Right renal pelvis (tissue), 4 donors: ENCODE results near the gene KIAA0040. TPM values are rescaled to one million over a fixed set of nuclear protein-coding genes. Genes with fewer than 3 reads are reported as not detected.

ENCODE experiments used
- DNase-seq, 4 donors: peaks; one replicate each; pipeline ENCODE4 v3.0.0-alpha.2; 2013; ENCODE audit warnings: low read depth in 4 of 4, low spot score in 3 of 4, missing footprints in 1 of 4
- polyA plus RNA-seq, 4 donors: library from polyadenylated mRNA; unstranded; fragments of 120-200 nt; gene quantifications; one replicate each; pipeline ENCODE4 v1.2.1, GENCODE V29; 2013; ENCODE audit not compliant: insufficient read length in 4 of 4

KIAA0040 gene
- polyA plus RNA-seq, 4 donors: 14.1 to 19.4 (median 16.7) TPM

GRCh38 chr1:175203570-175204068 is 11.0 kb upstream of the KIAA0040 start:
- DNase-seq: no peak

- peak in 1 of 4 donors; percentile 57 for DNase-seq
Observed at GRCh38 chr1:175200678-175201521, 8.3 kb upstream of the KIAA0040 start.

GRCh38 chr1:175198332-175198731 is 5.8 kb upstream of the KIAA0040 start:
- DNase-seq: no peak

- DNase-seq: no peak
Observed at GRCh38 chr1:175197531-175197930, 5.0 kb upstream of the KIAA0040 start.

GRCh38 chr1:175195798-175196197 is 3.2 kb upstream of the KIAA0040 start:
- DNase-seq: no peak

GRCh38 chr1:175195281-175195680 is 2.7 kb upstream of the KIAA0040 start:
- DNase-seq: no peak

GRCh38 chr1:175193527-175193910 is 943 bp upstream of the KIAA0040 start:
- no peak for DNase-seq

GRCh38 chr1:175192111-175192629 is 406 bp downstream of the KIAA0040 start:
- peak in 1 of 4 donors; percentile 49 for DNase-seq

- DNase-seq: no peak
Observed at GRCh38 chr1:175191659-175192058, 917 bp downstream of the KIAA0040 start.

- no peak for DNase-seq
Observed at GRCh38 chr1:175188936-175189335, 3.6 kb downstream of the KIAA0040 start.

- no peak for DNase-seq
Observed at GRCh38 chr1:175186433-175187160, 6.0 kb downstream of the KIAA0040 start.

GRCh38 chr1:175185903-175186302 is 6.7 kb downstream of the KIAA0040 start:
- no peak for DNase-seq

- DNase-seq: no peak
Observed at GRCh38 chr1:175183586-175183985, 9.0 kb downstream of the KIAA0040 start.

- DNase-seq: no peak
Observed at GRCh38 chr1:175182201-175182746, 10.3 kb downstream of the KIAA0040 start.

- DNase-seq: no peak
Observed at GRCh38 chr1:175179837-175180590, 12.6 kb downstream of the KIAA0040 start.

- DNase-seq: no peak
Observed at GRCh38 chr1:175178456-175178855, 14.1 kb downstream of the KIAA0040 start.

GRCh38 chr1:175178056-175178455 is 14.5 kb downstream of the KIAA0040 start:
- no peak for DNase-seq

GRCh38 chr1:175176246-175176645 is 16.3 kb downstream of the KIAA0040 start:
- DNase-seq: no peak

- DNase-seq: no peak
Observed at GRCh38 chr1:175174309-175175102, 18.1 kb downstream of the KIAA0040 start.

- no peak for DNase-seq
Observed at GRCh38 chr1:175173531-175173930, 19.0 kb downstream of the KIAA0040 start.
